ENCODE data around the gene ZNF311.

- no peak for TF ChIP-seq CTCF (IDR thresholded peaks at IDR 0.05)
- no peak for TF ChIP-seq POLR2A (IDR thresholded peaks at IDR 0.05)
These were observed 28.4 kb downstream of the ZNF311 start for GRCh38 chr6:28976677-28977076.

Data from thyroid gland (tissue), 4 donors.